Adrenal gland (tissue), 5 donors: ENCODE measurements around the gene MSH5.

ENCODE experiments used
- CTCF ChIP-seq, 6 experiments: fragments of 450-650 bp in 4 of 6; fragments of 200-600 bp in 2 of 6; sonication (generic) in 1 of 6; IDR thresholded peaks; 1 replicate in 5 of 6; 2 replicates in 1 of 6; pipeline versions ENCODE4 v1.5.1 to v1.8.0; 2016 to 2021; ENCODE audit warnings: antibody characterized with exemption in 6 of 6, mild to moderate bottlenecking in 2 of 6, moderate library complexity in 1 of 6
- POLR2A ChIP-seq, 2 donors: fragments of 450-650 bp; IDR thresholded peaks; one replicate each; pipeline ENCODE4 v1.6.1; 2017; ENCODE audit warnings: antibody characterized with exemption in 2 of 2, mild to moderate bottlenecking in 2 of 2, moderate library complexity in 1 of 2
- donor health status: DM: no; HTN: no; CAD: no.

GRCh38 chr6:31707701-31708100, 32.1 kb upstream of the MSH5 start:
- TF ChIP-seq POLR2A (IDR thresholded peaks at IDR 0.05) (no peak), CTCF (IDR thresholded peaks at IDR 0.05) (no peak)
